Gastrocnemius medialis (tissue), 4 donors: ENCODE measurements around the gene HPCA.

ENCODE experiments used
- CTCF ChIP-seq, 5 experiments: fragments of 450-650 bp in 3 of 5; fragments of 200-600 bp in 2 of 5; sonication (generic) in 2 of 5; IDR thresholded peaks in 4 of 5; conservative IDR thresholded peaks in 1 of 5; 1 replicate in 4 of 5; 2 replicates in 1 of 5; pipeline ENCODE4 v1.5.1; 2016 to 2019; ENCODE audit warnings: antibody characterized with exemption in 5 of 5, mild to moderate bottlenecking in 3 of 5, moderate library complexity in 3 of 5
- POLR2A ChIP-seq, 2 donors: fragments of 450-650 bp; IDR thresholded peaks; one replicate each; pipeline ENCODE4 v1.6.1; 2017; ENCODE audit warnings: antibody characterized with exemption in 2 of 2, mild to moderate bottlenecking in 2 of 2, moderate library complexity in 2 of 2

- TF ChIP-seq CTCF (IDR thresholded peaks at IDR 0.05 in 4 of 5, conservative IDR thresholded peaks at IDR 0.05 in 1 of 5) (no peak), POLR2A (IDR thresholded peaks at IDR 0.05) (no peak)
Observed at GRCh38 chr1:32903991-32904785, 17.9 kb downstream of the HPCA start.
